ENCODE results near the gene VPS37D. TPM values are rescaled to one million over a fixed set of nuclear protein-coding genes. Genes with fewer than 3 reads are reported as not detected.
"Not testable (repeated sequence)": the region's sequence is repeated elsewhere in the genome, so short reads cannot be mapped to it uniquely, and the experiment has no call there.

The VPS37D gene
- total RNA-seq (2014; rRNA removed; shearing (Covaris generic)), result 6.0 and 6.4 TPM in 2 replicates

DNA sequence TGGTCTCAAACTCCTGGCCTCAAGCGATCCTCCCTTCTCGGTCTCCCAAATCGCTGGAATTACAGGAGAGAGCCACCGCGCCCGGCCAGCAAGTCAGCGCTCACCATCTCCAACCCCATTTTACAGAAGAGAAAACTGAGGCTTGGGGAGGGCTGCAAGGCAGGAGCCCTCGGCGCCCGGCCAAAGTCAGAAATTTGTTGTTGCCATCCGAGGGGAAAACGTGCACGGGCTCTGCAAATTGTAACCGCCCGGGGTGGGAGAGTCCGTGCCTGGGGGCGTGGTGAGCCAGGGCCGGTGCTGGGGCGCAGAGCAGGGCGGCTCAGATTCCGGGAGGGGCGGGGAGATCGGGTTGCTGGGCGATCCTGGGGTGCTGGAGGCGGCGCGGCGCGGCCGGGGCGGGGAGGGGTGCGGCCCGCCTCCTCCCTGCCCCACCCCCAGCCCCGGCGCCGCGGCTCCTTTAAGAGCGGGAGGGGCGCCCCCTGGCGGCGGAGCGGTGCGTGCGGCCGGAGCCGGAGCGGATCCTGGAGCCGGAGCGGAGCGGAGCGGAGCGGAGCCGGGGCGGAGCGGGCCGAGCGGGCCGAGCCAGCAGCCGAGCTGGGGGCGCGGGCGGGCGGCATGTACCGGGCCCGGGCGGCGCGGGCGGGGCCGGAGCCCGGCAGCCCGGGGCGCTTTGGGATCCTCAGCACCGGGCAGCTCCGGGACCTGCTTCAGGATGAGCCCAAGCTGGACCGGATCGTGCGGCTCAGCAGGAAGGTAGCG is at the start of gene VPS37D:
Gene VPS37D (plus strand): TSS at position 488 of the 759 bp plus-strand sequence. CDS start 128 bp downstream, at position 616.
- Histone ChIP-seq H3K27me3 (ENCODE audit: control insufficient read depth, insufficient read depth, low read length) (peaks cover 9% of the 10 kb centered on the region), H3K36me3 (replicated peaks; ENCODE audit: control insufficient read depth, insufficient read depth, low read length) (no peaks in the 10 kb centered on the region), H3K4me3 (ENCODE audit: insufficient read depth, low read depth, low read length) (peak within 1 kb of the TSS; percentile 42)
- DNase-seq, result peak; percentile 100

DNA sequence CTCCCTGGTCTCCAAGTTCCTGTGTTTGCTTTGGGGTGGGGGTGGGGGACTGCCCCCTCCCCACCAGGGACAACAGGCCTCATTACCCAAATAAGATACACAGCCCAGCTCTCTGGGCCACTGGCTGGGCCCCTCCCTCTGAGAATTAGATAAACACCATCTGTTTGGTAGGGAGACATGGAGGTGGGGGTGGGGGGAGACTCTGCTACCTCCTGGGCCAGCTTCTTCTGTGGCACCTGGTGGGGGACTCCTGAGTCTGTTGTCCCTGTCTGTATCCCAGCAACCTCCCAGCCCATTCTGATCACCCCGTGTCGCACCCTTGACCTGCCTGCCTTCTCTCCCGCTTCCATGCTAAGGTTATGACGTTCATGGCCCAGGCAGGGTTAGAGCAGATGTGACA is 49.1 kb upstream of the VPS37D start:
- H3K36me3 ChIP-seq (replicated peaks; ENCODE audit: control insufficient read depth, insufficient read depth, low read length), result no peaks in the 10 kb centered on the region
- no peak for DNase-seq
- no peak overlapping the region for H3K4me3 ChIP-seq (ENCODE audit: insufficient read depth, low read depth, low read length)
- H3K27me3 ChIP-seq (ENCODE audit: control insufficient read depth, insufficient read depth, low read length), result peaks cover 14% of the 10 kb centered on the region

- not testable (repeated sequence) for H3K36me3 ChIP-seq (replicated peaks; ENCODE audit: control insufficient read depth, insufficient read depth, low read length); DNase-seq; H3K4me3 ChIP-seq (ENCODE audit: insufficient read depth, low read depth, low read length)
- peaks cover 19% of the 10 kb centered on the region for H3K27me3 ChIP-seq (ENCODE audit: control insufficient read depth, insufficient read depth, low read length)
These were observed 48.2 kb upstream of the VPS37D start for GRCh38 chr7:73619394-73619793.

DNA sequence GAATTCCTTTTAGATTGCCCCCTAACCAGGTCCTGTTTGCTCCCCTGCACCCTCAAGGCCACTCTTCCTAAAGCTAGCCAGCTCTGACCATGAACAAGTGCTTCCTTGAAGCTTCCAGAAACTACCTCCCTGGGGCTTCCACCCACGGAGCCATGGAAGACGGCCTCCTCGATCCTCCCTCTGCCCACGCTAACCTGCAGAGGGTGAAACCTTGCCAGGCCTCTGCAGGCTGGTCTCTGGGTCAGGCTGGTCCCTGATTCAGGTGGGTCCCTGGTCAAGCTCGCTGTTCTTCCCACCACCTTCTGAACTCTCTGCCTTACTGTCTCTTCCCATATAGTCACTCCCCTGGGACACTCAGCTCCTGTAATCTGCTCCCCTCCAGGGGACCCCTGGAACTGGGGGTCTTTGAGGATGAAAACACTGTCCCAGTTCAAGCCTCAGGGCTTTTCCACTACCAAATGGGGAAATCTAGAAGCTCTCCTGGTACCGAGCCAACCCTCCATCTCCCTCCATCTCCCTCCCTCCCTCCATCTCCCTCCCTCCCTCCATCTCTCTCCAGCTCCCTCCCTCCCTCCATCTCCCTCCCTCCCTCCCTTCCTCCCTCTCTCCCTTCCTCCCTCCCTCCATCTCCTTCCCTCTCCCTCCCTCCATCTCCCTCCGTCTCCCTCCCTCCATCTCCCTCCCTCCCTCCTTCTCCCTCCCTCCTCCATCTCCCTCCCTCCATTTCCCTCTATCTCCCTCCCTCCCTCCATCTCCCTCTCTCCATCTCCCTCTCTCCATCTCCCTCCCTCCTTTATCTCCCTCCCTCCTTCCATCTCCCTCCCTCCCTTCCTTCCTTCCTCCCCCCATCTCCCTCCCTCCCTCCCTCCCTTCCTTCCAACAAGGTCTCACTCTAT is 46.2 kb upstream of the VPS37D start:
- peaks cover 22% of the 10 kb centered on the region for H3K27me3 ChIP-seq (ENCODE audit: control insufficient read depth, insufficient read depth, low read length)
- no peaks in the 10 kb centered on the region for H3K36me3 ChIP-seq (replicated peaks; ENCODE audit: control insufficient read depth, insufficient read depth, low read length)
- no peak overlapping the region for H3K4me3 ChIP-seq (ENCODE audit: insufficient read depth, low read depth, low read length)
- no peak for DNase-seq

GRCh38 chr7:73622527-73622908 is 45.1 kb upstream of the VPS37D start:
- no peak for DNase-seq
- Histone ChIP-seq H3K27me3 (ENCODE audit: control insufficient read depth, insufficient read depth, low read length) (peaks cover 23% of the 10 kb centered on the region), H3K36me3 (replicated peaks; ENCODE audit: control insufficient read depth, insufficient read depth, low read length) (no peaks in the 10 kb centered on the region), H3K4me3 (ENCODE audit: insufficient read depth, low read depth, low read length) (peak overlapping the region; percentile 80)

- peak overlapping the region; percentile 80 for H3K4me3 ChIP-seq (ENCODE audit: insufficient read depth, low read depth, low read length)
- peaks cover 27% of the 10 kb centered on the region for H3K27me3 ChIP-seq (ENCODE audit: control insufficient read depth, insufficient read depth, low read length)
- DNase-seq, result peak; percentile 96
- H3K36me3 ChIP-seq (replicated peaks; ENCODE audit: control insufficient read depth, insufficient read depth, low read length), result no peaks in the 10 kb centered on the region
These were observed 44.5 kb upstream of the VPS37D start for GRCh38 chr7:73622909-73623797.

- peak within 1 kb of the TSS; percentile 80 for H3K4me3 ChIP-seq (ENCODE audit: insufficient read depth, low read depth, low read length)
- peak; percentile 99 for DNase-seq
- H3K36me3 ChIP-seq (replicated peaks; ENCODE audit: control insufficient read depth, insufficient read depth, low read length), result no peaks in the 10 kb centered on the region
- H3K27me3 ChIP-seq (ENCODE audit: control insufficient read depth, insufficient read depth, low read length), result peaks cover 27% of the 10 kb centered on the region
These were observed 43.6 kb upstream of the VPS37D start, which contains the start of gene MLXIPL for GRCh38 chr7:73623798-73624668. MLXIPL (minus strand) TSS chr7:73624522; CDS start chr7:73624492, 30 bp downstream.

- Histone ChIP-seq H3K4me3 (ENCODE audit: insufficient read depth, low read depth, low read length) (no peak overlapping the region), H3K27me3 (ENCODE audit: control insufficient read depth, insufficient read depth, low read length) (peaks cover 27% of the 10 kb centered on the region), H3K36me3 (replicated peaks; ENCODE audit: control insufficient read depth, insufficient read depth, low read length) (no peaks in the 10 kb centered on the region)
- no peak for DNase-seq
These were observed 43.0 kb upstream of the VPS37D start for GRCh38 chr7:73624669-73625001.

DNA sequence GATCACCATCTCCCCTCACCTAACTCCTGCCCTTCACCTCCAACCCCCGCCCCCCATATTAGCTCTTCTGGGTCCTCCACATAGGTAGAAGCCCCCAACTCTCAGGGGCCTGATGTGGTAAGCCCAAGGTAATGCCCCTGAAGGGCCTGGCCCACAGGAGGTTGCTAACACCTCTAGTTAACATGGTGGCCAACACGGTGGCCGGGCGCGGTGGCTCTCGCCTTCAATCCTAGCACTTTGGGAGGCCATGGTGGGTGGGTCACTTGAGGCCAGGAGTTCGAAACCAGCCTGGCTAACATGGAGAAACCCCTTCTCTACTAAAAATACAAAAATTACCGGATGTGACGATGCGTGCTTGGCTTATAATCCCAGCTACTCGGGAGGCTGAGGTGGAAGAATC is 42.4 kb upstream of the VPS37D start:
- DNase-seq, result no peak
- no peak overlapping the region for H3K4me3 ChIP-seq (ENCODE audit: insufficient read depth, low read depth, low read length)
- H3K27me3 ChIP-seq (ENCODE audit: control insufficient read depth, insufficient read depth, low read length), result peaks cover 27% of the 10 kb centered on the region
- H3K36me3 ChIP-seq (replicated peaks; ENCODE audit: control insufficient read depth, insufficient read depth, low read length), result no peaks in the 10 kb centered on the region

- no peak overlapping the region for H3K4me3 ChIP-seq (ENCODE audit: insufficient read depth, low read depth, low read length)
These were observed 40.8 kb upstream of the VPS37D start for GRCh38 chr7:73626814-73627213.

DNA sequence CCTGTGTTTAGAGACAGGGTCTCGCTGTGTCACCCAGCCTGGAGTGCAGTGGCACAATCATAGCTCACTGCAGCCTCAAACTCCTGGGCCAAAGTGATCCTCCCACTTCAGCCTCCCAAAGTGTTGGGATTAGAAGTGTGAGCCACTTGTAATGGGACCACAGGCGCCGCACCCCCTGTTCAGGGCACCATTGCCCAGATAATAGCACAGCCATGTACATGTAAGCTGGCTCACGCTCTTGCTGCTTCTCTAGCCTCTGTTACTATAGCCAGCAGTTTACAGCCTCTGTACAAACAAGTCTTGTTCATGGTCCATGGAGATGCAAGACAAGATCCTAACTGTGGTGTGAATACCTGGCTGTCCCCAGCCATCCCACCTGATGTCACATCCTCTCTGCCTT is 39.1 kb upstream of the VPS37D start:
- no peak for DNase-seq
- Histone ChIP-seq H3K27me3 (ENCODE audit: control insufficient read depth, insufficient read depth, low read length) (peaks cover 17% of the 10 kb centered on the region), H3K4me3 (ENCODE audit: insufficient read depth, low read depth, low read length) (no peak overlapping the region), H3K36me3 (replicated peaks; ENCODE audit: control insufficient read depth, insufficient read depth, low read length) (no peaks in the 10 kb centered on the region)

More at GRCh38 chr7:73626814-73627213, 40.8 kb upstream of the VPS37D start:
- Histone ChIP-seq H3K27me3 (ENCODE audit: control insufficient read depth, insufficient read depth, low read length) (peaks cover 27% of the 10 kb centered on the region), H3K36me3 (replicated peaks; ENCODE audit: control insufficient read depth, insufficient read depth, low read length) (no peaks in the 10 kb centered on the region)
- DNase-seq, result peak; percentile 58

DNA sequence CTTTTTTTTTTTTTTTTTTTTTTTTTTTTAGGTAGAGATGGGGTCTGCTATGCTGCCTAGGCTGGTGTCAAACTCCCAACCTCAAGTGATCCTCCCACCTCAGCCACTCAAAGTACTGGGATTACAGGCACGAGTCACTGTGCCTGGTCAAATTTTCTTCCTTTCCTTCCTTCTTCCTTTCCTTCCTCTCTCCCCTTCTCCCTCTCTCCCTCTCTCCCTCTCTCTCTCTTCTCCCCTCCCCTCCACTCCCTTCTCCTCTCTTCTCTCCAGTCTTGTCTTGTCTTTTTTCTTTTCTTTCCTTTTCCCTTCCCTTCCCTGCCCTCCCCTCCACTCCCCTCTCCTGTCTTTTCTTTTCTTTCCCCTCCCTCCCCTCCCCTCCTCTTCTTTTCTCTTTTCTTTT is 36.1 kb upstream of the VPS37D start:
- no peaks in the 10 kb centered on the region for H3K36me3 ChIP-seq (replicated peaks; ENCODE audit: control insufficient read depth, insufficient read depth, low read length)
- H3K27me3 ChIP-seq (ENCODE audit: control insufficient read depth, insufficient read depth, low read length), result peaks cover 4% of the 10 kb centered on the region
- no peak overlapping the region for H3K4me3 ChIP-seq (ENCODE audit: insufficient read depth, low read depth, low read length)
- DNase-seq, result no peak

GRCh38 chr7:73633323-73633722 is 34.3 kb upstream of the VPS37D start:
- Histone ChIP-seq H3K4me3 (ENCODE audit: insufficient read depth, low read depth, low read length) (no peak overlapping the region), H3K36me3 (replicated peaks; ENCODE audit: control insufficient read depth, insufficient read depth, low read length) (no peaks in the 10 kb centered on the region), H3K27me3 (ENCODE audit: control insufficient read depth, insufficient read depth, low read length) (no peaks in the 10 kb centered on the region; the same call in 1 of the 2 replicates)
- DNase-seq, result no peak

All from H7 (cell line).